Activated naive CD4-positive, alpha-beta T cell treated with anti-CD3 and anti-CD28 coated beads, Interleukin-2, amount 50 U/mL, for 24 hours (primary cell): ENCODE data around the gene SYT17.
"Not testable (repeated sequence)": the region's sequence is repeated elsewhere in the genome, so short reads cannot be mapped to it uniquely, and the experiment has no call there.

Experiments
- H3K27ac Mint-ChIP-seq: one replicate; pipeline ENCODE4 v1.8.0; 2021; ENCODE audit warnings: mild to moderate bottlenecking, mixed read lengths
- H3K27me3 Mint-ChIP-seq: one replicate; pipeline ENCODE4 v1.8.0; 2021; ENCODE audit warnings: mixed read lengths
- H3K36me3 Mint-ChIP-seq: one replicate; pipeline ENCODE4 v1.8.0; 2021; ENCODE audit warnings: mixed read lengths
- H3K4me1 Mint-ChIP-seq: one replicate; pipeline ENCODE4 v1.8.0; 2021; ENCODE audit warnings: mixed read lengths
- H3K4me3 Mint-ChIP-seq: one replicate; pipeline ENCODE4 v1.8.0; 2021; ENCODE audit warnings: mild to moderate bottlenecking, mixed read lengths
- H3K9me3 Mint-ChIP-seq: one replicate; pipeline ENCODE4 v1.8.0; 2021; ENCODE audit warnings: mixed read lengths

SYT17 gene

DNA sequence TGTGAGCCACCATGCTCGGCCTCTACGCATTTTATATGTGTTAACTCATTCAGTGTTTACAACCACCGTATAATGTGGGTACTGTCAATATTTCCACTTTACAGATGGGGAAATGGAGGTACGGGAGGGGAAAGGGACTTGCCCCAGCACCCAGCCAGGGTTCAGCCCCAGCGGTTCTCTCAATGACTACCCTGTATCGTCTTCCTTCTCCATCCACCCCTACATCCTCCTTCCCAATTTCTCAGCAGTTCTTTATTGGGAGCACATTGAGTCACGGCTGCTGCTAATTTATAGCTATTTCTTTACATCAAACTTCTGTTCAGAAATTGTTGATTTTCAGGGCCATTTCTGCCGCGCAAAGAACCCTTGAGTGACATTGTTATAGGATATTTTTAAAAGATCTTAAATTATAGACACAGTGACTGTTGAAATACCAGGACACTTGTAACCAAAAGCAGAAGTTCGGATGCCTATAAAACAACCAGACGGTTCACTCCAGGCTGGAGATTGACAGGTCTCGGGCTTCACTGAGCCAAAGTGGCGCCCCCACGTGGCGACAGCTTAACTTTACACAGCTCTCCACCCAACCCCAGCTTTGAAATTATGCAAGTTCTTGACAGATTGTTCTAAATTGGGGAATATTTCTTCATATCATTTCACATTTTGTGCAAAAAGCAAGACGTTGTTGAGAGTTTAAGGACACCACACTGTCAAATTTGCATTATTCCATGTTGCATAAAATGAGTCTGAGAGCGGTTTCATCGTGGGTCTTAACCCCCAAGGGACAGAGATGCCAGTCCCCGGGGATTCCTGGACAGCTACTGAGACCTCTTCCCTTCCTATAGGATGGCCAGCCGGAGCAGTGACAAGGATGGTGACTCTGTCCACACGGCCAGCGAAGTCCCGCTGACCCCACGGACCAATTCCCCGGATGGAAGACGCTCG, 11.8 kb downstream of the SYT17 start:
- no peak overlapping the region for H3K27ac Mint-ChIP-seq
- H3K4me1 Mint-ChIP-seq = no peaks in the 10 kb centered on the region
- H3K36me3 Mint-ChIP-seq = no peaks in the 10 kb centered on the region
- H3K27me3 Mint-ChIP-seq = peaks cover 5% of the 10 kb centered on the region
- no peak overlapping the region for H3K4me3 Mint-ChIP-seq
- H3K9me3 Mint-ChIP-seq = no peaks in the 10 kb centered on the region

- Mint-ChIP-seq H3K4me1 (no peaks in the 10 kb centered on the region), H3K36me3 (no peaks in the 10 kb centered on the region), H3K9me3 (no peaks in the 10 kb centered on the region), H3K4me3 (no peak overlapping the region), H3K27me3 (peaks cover 5% of the 10 kb centered on the region), H3K27ac (no peak overlapping the region)
Measured at GRCh38 chr16:19180741-19181140, 12.7 kb downstream of the SYT17 start.

DNA sequence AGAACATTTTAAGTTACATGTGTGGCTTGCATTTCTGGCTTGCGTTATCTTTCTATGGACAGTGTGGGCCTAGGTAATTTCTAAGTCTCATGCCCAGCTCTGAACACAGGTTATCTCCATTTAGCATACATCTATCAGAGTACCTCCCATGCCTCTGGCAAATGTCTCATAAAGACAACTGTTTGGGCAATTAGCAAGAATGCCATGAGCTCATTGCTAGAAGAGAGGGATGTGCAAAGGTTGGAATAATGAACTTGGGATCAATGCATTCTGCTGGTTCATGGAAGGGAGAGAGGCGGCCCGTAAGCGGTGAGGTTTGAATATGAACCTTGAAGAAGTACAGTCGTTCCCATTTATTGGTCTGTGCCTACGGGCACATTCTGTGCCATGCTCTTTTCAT, 14.4 kb downstream of the SYT17 start:
- no peak overlapping the region for H3K4me3 Mint-ChIP-seq
- peaks cover 5% of the 10 kb centered on the region for H3K27me3 Mint-ChIP-seq
- no peaks in the 10 kb centered on the region for H3K9me3 Mint-ChIP-seq
- no peaks in the 10 kb centered on the region for H3K4me1 Mint-ChIP-seq
- no peak overlapping the region for H3K27ac Mint-ChIP-seq
- H3K36me3 Mint-ChIP-seq = no peaks in the 10 kb centered on the region

DNA sequence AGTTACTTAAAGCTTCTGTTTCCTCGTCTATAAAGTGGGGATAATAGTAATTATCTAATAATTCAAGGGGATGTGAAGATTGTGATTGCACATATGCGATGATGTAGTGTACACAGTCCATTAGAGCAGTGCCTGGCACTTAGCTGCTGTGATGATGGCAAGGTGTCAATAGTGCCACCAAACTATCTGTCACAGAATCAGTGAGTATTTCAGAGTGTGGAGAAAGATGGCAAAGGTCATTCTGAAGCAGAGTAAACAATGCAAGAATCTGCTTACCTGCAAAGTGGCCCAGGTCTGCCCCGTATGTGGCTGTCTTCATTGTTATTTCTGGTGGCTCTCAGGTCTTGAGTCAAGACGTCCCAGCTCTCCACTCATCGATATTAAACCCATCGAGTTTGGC, 15.1 kb downstream of the SYT17 start:
- H3K27ac Mint-ChIP-seq = no peak overlapping the region
- no peak overlapping the region for H3K4me3 Mint-ChIP-seq
- no peaks in the 10 kb centered on the region for H3K36me3 Mint-ChIP-seq
- H3K27me3 Mint-ChIP-seq = peaks cover 5% of the 10 kb centered on the region
- H3K9me3 Mint-ChIP-seq = no peaks in the 10 kb centered on the region
- no peaks in the 10 kb centered on the region for H3K4me1 Mint-ChIP-seq

DNA sequence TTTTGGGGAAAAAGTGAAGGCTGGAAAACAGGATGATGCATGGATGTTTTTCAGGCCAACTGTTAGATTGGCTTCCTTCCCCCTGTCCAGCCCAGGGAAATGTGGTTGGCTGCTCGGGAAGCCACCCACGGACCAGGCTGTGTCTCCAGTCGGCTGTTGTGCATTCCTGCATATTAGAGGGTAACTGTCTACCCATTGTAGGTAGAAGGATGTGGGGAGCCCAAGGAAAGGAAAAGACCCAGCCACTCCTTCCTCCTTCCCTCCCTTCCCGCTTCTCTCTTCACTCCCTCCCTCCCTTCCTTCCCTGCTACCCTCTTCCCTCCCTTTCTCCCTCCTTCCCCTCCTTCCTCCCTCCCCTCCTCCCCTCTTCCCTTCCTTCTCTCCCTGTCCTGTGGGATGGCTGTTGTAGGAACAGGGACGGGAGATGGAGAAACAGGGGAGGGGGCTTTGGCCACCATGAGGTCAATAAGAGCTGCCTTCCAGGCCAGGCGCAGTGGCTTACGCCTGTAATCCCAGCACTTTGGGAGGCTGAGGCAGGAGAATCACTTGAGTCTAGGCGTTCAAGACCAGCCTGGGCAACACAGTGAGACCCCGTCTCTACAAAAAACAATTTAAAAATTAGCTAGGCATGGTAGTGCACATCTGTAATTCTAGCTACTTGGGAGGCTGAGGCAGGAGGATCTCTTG, 16.9 kb downstream of the SYT17 start:
- H3K9me3 Mint-ChIP-seq = no peaks in the 10 kb centered on the region
- H3K4me1 Mint-ChIP-seq = no peaks in the 10 kb centered on the region
- no peak overlapping the region for H3K4me3 Mint-ChIP-seq
- no peak overlapping the region for H3K27ac Mint-ChIP-seq
- no peaks in the 10 kb centered on the region for H3K36me3 Mint-ChIP-seq
- H3K27me3 Mint-ChIP-seq = peaks cover 5% of the 10 kb centered on the region

DNA sequence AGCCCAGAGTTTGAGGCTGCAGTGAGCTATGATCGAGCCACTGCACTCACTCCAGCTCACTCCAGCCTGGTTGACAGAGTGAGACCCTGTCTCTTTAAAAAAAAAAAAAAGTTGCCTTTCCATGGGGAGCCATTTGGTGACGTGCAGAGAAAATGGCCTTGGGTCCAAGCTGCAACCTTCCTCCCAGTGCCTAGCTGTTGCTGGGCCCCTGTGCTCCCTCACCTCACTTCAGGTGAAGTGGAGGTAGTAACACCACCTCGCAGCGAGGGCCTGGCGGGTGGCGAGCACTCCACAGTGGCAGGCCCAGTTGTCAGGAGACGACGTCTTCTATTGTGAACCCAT, 17.4 kb downstream of the SYT17 start:
- no peaks in the 10 kb centered on the region for H3K36me3 Mint-ChIP-seq
- H3K27me3 Mint-ChIP-seq = peaks cover under 1% of the 10 kb centered on the region
- H3K4me1 Mint-ChIP-seq = no peaks in the 10 kb centered on the region
- no peaks in the 10 kb centered on the region for H3K9me3 Mint-ChIP-seq
- H3K4me3 Mint-ChIP-seq = no peak overlapping the region
- H3K27ac Mint-ChIP-seq = no peak overlapping the region

GRCh38 chr16:19186408-19186807, 18.4 kb downstream of the SYT17 start:
- no peaks in the 10 kb centered on the region for H3K27me3 Mint-ChIP-seq
- H3K4me3 Mint-ChIP-seq = no peak overlapping the region
- no peaks in the 10 kb centered on the region for H3K4me1 Mint-ChIP-seq
- H3K9me3 Mint-ChIP-seq = no peaks in the 10 kb centered on the region
- no peak overlapping the region for H3K27ac Mint-ChIP-seq
- no peaks in the 10 kb centered on the region for H3K36me3 Mint-ChIP-seq

- H3K4me1 Mint-ChIP-seq, H3K9me3 Mint-ChIP-seq, H3K27me3 Mint-ChIP-seq, H3K27ac Mint-ChIP-seq, H3K36me3 Mint-ChIP-seq, H3K4me3 Mint-ChIP-seq: not testable (repeated sequence)
Measured at GRCh38 chr16:19187961-19188360, 19.9 kb downstream of the SYT17 start.

DNA sequence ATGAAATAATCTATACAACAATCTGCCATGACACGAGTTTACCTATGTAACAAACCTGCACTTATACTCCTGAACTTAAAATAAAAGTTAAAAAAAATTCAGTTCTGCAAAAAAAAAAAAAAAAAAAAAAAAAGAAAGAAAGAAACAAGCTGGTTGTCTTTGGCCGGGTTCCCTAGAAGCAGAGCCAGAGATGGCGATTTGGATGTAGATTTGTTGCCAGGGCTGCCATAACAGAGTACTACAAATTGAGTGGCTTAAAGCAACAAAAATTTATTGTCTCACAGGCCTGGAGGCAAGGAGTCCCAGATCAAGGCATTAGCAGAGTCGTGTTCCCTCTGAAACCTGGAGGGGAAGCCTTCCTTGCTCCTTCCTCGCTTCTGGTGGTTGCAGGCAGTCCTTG, 20.4 kb downstream of the SYT17 start:
- Mint-ChIP-seq H3K4me1 (no peaks in the 10 kb centered on the region), H3K36me3 (no peaks in the 10 kb centered on the region), H3K9me3 (no peaks in the 10 kb centered on the region), H3K4me3 (no peak overlapping the region), H3K27me3 (peaks cover 4% of the 10 kb centered on the region), H3K27ac (no peak overlapping the region)

- peaks cover 4% of the 10 kb centered on the region for H3K27me3 Mint-ChIP-seq
- no peaks in the 10 kb centered on the region for H3K4me1 Mint-ChIP-seq
- no peak overlapping the region for H3K27ac Mint-ChIP-seq
- H3K9me3 Mint-ChIP-seq = no peaks in the 10 kb centered on the region
- no peak overlapping the region for H3K4me3 Mint-ChIP-seq
- H3K36me3 Mint-ChIP-seq = no peaks in the 10 kb centered on the region
Measured at GRCh38 chr16:19192865-19193264, 24.8 kb downstream of the SYT17 start.

DNA sequence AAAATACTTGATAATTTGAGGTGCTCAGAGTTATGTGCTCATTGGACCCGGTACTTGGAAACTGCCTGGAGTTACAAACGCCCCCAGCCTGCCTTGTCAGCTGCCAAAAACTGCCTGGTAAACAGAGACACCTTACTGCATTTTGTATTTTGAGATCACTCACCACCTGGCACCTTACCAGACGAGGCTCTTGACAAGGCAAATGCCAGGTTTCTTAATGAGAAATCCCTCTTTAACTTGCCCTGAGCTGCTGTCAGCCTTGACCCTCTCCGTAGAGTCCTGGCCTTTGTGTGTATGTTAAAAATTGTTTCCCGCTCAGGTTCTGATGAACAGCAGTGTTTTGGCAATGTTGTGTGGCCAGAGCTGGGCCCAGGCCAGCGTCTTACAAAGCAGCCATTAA, 28.8 kb downstream of the SYT17 start:
- Mint-ChIP-seq H3K4me3 (no peak overlapping the region), H3K27me3 (peaks cover 4% of the 10 kb centered on the region), H3K27ac (no peak overlapping the region), H3K36me3 (no peaks in the 10 kb centered on the region), H3K9me3 (no peaks in the 10 kb centered on the region), H3K4me1 (no peaks in the 10 kb centered on the region)

GRCh38 chr16:19203374-19203966, 35.4 kb downstream of the SYT17 start:
- no peaks in the 10 kb centered on the region for H3K4me1 Mint-ChIP-seq
- no peaks in the 10 kb centered on the region for H3K9me3 Mint-ChIP-seq
- H3K27ac Mint-ChIP-seq = no peak overlapping the region
- H3K4me3 Mint-ChIP-seq = no peak overlapping the region
- H3K27me3 Mint-ChIP-seq = no peaks in the 10 kb centered on the region
- H3K36me3 Mint-ChIP-seq = no peaks in the 10 kb centered on the region

DNA sequence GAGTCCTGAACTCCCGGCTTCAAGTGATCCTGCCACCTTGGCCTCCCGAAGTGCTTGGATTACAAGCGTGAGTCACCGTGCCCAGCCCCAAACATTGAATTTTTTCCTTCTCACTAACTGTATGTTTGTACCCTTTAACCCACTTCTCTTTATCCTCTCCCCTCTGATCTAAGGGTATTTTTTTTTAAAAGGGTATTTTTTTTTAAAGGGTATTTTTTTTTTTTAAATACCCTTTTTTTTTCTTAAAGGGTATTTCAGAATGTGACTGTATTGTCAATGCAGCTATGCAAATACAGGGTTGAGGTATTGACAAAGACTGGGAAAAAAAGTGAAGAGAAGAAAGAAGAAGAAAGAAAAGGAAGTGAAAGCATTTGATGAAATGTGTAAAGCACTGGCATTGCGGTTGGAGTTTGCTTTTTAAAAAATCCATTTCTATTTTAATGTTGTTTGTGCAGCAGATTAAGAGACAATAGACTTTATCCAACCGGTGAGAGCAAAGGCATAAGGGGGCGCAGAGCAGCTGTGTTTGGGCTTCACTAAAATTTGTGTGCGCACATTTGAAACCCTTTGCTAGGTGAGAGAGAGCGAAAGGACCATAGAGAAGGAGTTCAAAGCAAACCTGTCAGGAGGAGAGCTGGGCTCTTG, 42.4 kb downstream of the SYT17 start:
- Mint-ChIP-seq H3K27me3 (no peaks in the 10 kb centered on the region), H3K36me3 (no peaks in the 10 kb centered on the region), H3K27ac (no peak overlapping the region), H3K4me1 (no peaks in the 10 kb centered on the region), H3K9me3 (peaks cover 7% of the 10 kb centered on the region), H3K4me3 (no peak overlapping the region)

- Mint-ChIP-seq H3K27ac (no peak overlapping the region), H3K4me3 (no peak overlapping the region), H3K36me3 (no peaks in the 10 kb centered on the region), H3K9me3 (peaks cover 7% of the 10 kb centered on the region), H3K4me1 (no peaks in the 10 kb centered on the region), H3K27me3 (no peaks in the 10 kb centered on the region)
Measured at GRCh38 chr16:19210968-19211367, 42.9 kb downstream of the SYT17 start.

- no peaks in the 10 kb centered on the region for H3K27me3 Mint-ChIP-seq
- H3K27ac Mint-ChIP-seq = no peak overlapping the region
- H3K4me1 Mint-ChIP-seq = no peaks in the 10 kb centered on the region
- no peaks in the 10 kb centered on the region for H3K36me3 Mint-ChIP-seq
- peaks cover 7% of the 10 kb centered on the region for H3K9me3 Mint-ChIP-seq
- no peak overlapping the region for H3K4me3 Mint-ChIP-seq
Measured at GRCh38 chr16:19212059-19212458, 44.0 kb downstream of the SYT17 start.

GRCh38 chr16:19213885-19214284, 45.8 kb downstream of the SYT17 start:
- H3K27me3 Mint-ChIP-seq = no peaks in the 10 kb centered on the region
- no peaks in the 10 kb centered on the region for H3K4me1 Mint-ChIP-seq
- H3K9me3 Mint-ChIP-seq = peaks cover 7% of the 10 kb centered on the region
- no peak overlapping the region for H3K4me3 Mint-ChIP-seq
- no peaks in the 10 kb centered on the region for H3K36me3 Mint-ChIP-seq
- no peak overlapping the region for H3K27ac Mint-ChIP-seq
